ENCODE results near the gene KLHL7.

GRCh38 chr7:23061327-23061726 is 44.3 kb upstream of the KLHL7 start:
- TF ChIP-seq CTCF (IDR thresholded peaks at IDR 0.05), result no peak
- TF ChIP-seq POLR2AphosphoS5 (IDR thresholded peaks at IDR 0.05), result no peak

Measured in gastroesophageal sphincter (tissue), 3 donors.